Right renal pelvis (tissue), 4 donors: ENCODE results near the gene ZNF469. TPM values are rescaled to one million over a fixed set of nuclear protein-coding genes. Genes with fewer than 3 reads are reported as not detected.

ENCODE experiments used
- polyA plus RNA-seq, 4 donors: library from polyadenylated mRNA; unstranded; fragments of 120-200 nt; gene quantifications; one replicate each; pipeline ENCODE4 v1.2.1, GENCODE V29; 2013; ENCODE audit not compliant: insufficient read length in 4 of 4

The ZNF469 gene
- polyA plus RNA-seq, 4 donors = 1.3 to 1.8 (median 1.4) TPM

Other genes starting within 250 kb of the ZNF469 start
- gene ZFPM1, start 70.3 kb downstream of the ZNF469 start, polyA plus RNA-seq = 1 to 10 TPM; 2.3 to 5.3 (median 3.2) TPM
- 10 to 100 TPM; 32.6 to 42.2 (median 34.8) TPM for gene ZC3H18, start 187.4 kb downstream of the ZNF469 start, polyA plus RNA-seq